Neutrophil (primary cell): ENCODE measurements around the gene SIDT1.

Source experiments
- H3K27ac ChIP-seq: fragments of 200-600 bp; sonication (generic); 2 replicates; pipeline ENCODE4 v1.5.1; 2016; ENCODE audit warnings: mild to moderate bottlenecking, moderate library complexity
- H3K27me3 ChIP-seq: fragments of 200-600 bp; sonication (generic); 2 replicates; pipeline ENCODE4 v1.6.0; 2016; ENCODE audit warnings: mild to moderate bottlenecking
- H3K36me3 ChIP-seq: fragments of 200-600 bp; sonication (generic); 2 replicates; pipeline ENCODE4 v1.5.1; 2017
- H3K4me1 ChIP-seq, 2 experiments: fragments of 200-600 bp in 1 of 2; sonication (generic) in 1 of 2; 1 replicate in 1 of 2; 2 replicates in 1 of 2; pipeline versions ENCODE4 v1.5.1 to v1.6.1; 2013 to 2016; ENCODE audit warnings: low read depth in 1 of 2, low read length in 1 of 2, mild to moderate bottlenecking in 1 of 2, moderate library complexity in 1 of 2; ENCODE audit not compliant: control insufficient read depth in 1 of 2, insufficient read depth in 1 of 2
- H3K4me3 ChIP-seq, 2 experiments: fragments of 200-600 bp in 1 of 2; sonication (generic) in 1 of 2; 1 replicate in 1 of 2; 2 replicates in 1 of 2; pipeline ENCODE4 v1.5.1; 2013 to 2016; ENCODE audit warnings: low read depth in 1 of 2, low read length in 1 of 2, mild to moderate bottlenecking in 1 of 2, moderate library complexity in 1 of 2
- H3K9me3 ChIP-seq: fragments of 200-600 bp; sonication (generic); 2 replicates; pipeline ENCODE4 v1.5.1; 2016
- CTCF ChIP-seq: fragments of 200-600 bp; sonication (generic); IDR thresholded peaks from 2 replicates; pipeline ENCODE4 v1.5.1; 2016; ENCODE audit warnings: antibody characterized with exemption

The SIDT1 gene

GRCh38 chr3:113625834-113626233, 93.5 kb downstream of the SIDT1 start:
- Histone ChIP-seq H3K9me3 (no peaks in the 10 kb centered on the region), H3K27ac (peak overlapping the region; percentile 61), H3K27me3 (no peaks in the 10 kb centered on the region), H3K4me1 (peaks cover 28% of the 10 kb centered on the region in 2 experiments), H3K4me3 (no peak overlapping the region), H3K36me3 (no peaks in the 10 kb centered on the region)
- no peak for TF ChIP-seq CTCF

DNA sequence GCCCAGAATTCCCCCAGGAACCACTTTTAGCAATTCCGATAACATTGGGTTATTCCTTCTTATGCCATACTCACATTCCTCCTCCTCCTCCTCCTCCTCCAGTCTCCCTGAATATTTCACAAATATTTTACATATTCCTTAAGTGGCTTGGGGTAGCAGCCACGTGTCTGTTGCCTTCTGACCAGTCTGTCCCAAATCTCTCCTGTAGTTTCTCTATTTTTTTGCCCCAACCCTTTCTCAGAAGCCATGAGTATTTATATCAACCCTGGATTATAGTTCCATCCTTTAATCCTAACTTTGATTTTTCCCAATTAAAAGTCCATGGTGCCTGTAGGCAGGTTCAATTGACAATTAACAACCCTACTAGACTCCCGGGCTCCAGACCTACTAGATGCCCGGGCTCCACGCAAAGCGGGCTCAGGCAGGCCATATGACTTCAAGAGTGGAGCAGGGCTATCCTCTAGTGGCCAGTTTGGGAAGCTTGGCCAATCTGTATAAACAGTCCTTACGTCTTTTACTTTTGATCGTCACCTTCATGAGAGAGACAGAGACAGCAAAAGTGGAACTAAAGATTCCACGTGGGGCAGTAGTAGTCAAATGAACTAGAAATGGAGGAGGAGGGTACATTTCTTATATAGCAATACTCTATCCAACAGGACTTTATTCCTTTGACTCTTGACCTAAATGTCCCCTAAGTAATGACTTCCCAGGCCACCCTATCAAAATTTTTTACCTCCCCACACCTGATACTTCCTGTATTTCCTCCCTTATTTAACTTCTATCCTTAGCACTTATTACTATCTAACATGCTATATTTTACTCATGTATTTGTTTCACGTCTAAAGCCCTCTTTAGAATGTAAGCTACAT, 94.4 kb downstream of the SIDT1 start:
- peak; percentile 56 for TF ChIP-seq CTCF
- Histone ChIP-seq H3K27ac (no peak overlapping the region), H3K4me3 (no peak overlapping the region), H3K36me3 (no peaks in the 10 kb centered on the region), H3K9me3 (no peaks in the 10 kb centered on the region), H3K27me3 (no peaks in the 10 kb centered on the region), H3K4me1 (peaks cover 33 to 36% of the 10 kb centered on the region in 2 experiments)

DNA sequence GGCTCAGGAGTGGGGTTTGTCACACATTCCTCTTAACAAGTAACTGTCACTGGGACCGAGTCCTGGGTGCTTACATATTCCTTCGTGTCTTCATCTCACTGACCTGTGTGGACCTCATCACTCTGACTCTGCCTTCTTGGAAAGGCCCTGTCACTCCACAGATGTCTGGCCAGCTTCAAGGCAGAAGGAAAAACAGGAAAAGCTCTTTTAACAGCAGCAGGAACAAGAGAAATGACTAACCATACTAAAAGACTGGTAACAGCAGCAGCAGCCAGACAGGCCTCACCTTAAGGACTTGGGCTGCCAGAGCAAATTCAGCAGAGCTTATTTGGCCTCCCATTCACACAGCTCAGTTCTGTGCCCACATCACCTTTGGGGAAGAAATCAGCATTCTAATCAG, 96.0 kb downstream of the SIDT1 start:
- no peaks in the 10 kb centered on the region for H3K36me3 ChIP-seq
- H3K27ac ChIP-seq = no peak overlapping the region
- H3K4me3 ChIP-seq = no peak overlapping the region
- H3K9me3 ChIP-seq = no peaks in the 10 kb centered on the region
- peaks cover 31 to 38% of the 10 kb centered on the region in 2 experiments for H3K4me1 ChIP-seq
- no peak for TF ChIP-seq CTCF
- H3K27me3 ChIP-seq = no peaks in the 10 kb centered on the region

- no peak overlapping the region for H3K27ac ChIP-seq
- no peaks in the 10 kb centered on the region for H3K9me3 ChIP-seq
- no peaks in the 10 kb centered on the region for H3K27me3 ChIP-seq
- H3K4me3 ChIP-seq = no peak overlapping the region
- no peak for TF ChIP-seq CTCF
- no peaks in the 10 kb centered on the region for H3K36me3 ChIP-seq
- H3K4me1 ChIP-seq = peaks cover 31 to 38% of the 10 kb centered on the region in 2 experiments
Observed at GRCh38 chr3:113628788-113629187, 96.4 kb downstream of the SIDT1 start.

GRCh38 chr3:113629584-113630421, 97.4 kb downstream of the SIDT1 start:
- no peaks in the 10 kb centered on the region for H3K36me3 ChIP-seq
- no peaks in the 10 kb centered on the region for H3K27me3 ChIP-seq
- no peaks in the 10 kb centered on the region for H3K9me3 ChIP-seq
- peaks cover 31 to 38% of the 10 kb centered on the region in 2 experiments for H3K4me1 ChIP-seq
- H3K27ac ChIP-seq = no peak overlapping the region
- H3K4me3 ChIP-seq = no peak overlapping the region
- TF ChIP-seq CTCF = no peak
